Stimulated activated CD4-positive, alpha-beta T cell treated with anti-CD3 and anti-CD28 coated beads, Interleukin-4, amount 100 ng/mL, for 48 hours (primary cell): ENCODE measurements around the gene KATNB1.
"Not testable (repeated sequence)": the region's sequence is repeated elsewhere in the genome, so short reads cannot be mapped to it uniquely, and the experiment has no call there.

ENCODE experiments used
- DNase-seq, 2 donors: peaks; one replicate each; pipeline ENCODE4 v3.0.0-alpha.2; 2020; ENCODE audit warnings: low read depth in 2 of 2

Gene KATNB1

DNA sequence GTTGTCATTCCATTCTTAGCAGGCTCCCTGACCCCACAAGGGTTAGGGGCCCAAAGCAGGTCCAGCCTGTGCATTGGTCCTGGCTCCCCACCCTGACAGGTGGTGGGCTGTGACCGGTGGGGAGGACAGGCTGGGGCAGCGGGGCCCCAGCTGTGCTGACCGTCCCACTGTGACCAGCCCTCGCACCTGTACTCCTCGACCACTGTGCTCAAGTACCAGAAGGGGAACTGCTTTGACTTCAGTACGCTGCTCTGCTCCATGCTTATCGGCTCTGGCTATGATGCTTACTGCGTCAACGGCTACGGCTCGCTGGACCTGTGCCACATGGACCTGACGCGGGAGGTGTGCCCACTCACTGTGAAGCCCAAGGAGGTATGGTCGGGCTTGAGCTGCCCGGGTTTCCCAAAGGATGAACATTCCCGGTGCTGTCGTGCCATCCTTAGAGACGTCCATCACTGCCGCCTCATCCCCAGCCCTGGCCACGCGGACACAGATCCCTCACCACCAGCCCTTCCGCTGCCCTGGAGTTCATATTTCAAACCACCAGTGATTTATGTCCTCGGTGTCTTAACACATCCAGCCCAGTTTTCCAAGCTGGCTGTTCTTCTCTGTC is 33.7 kb upstream of the KATNB1 start:
- DNase-seq: no peak

DNA sequence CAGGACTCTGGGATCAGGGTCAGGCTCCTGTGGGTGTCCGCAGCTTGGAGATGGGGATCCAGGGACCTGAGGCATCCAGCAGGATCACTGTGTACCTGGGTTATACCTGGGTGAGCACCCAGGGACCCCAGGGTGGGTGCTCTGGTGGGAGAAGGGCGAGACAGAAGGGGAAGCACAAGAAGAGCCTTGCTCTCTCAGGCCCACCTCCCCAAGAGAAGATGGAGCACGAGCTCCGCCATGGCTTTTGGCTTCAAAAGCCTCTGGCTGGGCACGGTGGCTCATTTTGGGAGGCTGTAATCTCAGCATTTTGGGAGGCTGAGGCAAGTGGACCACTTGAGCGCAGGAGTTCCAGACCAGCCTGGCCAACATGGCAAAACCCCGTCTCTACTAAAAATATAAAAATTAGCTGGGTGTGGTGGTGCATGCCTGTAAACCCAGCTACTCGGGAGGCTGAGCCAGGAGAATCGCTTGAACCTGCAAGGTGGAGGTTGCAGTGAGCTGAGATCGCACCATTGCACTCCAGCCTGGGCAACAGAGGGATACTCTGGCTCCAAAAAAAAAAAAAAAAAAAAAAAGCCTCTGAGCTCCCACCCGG is 32.1 kb upstream of the KATNB1 start:
- no peak for DNase-seq

DNA sequence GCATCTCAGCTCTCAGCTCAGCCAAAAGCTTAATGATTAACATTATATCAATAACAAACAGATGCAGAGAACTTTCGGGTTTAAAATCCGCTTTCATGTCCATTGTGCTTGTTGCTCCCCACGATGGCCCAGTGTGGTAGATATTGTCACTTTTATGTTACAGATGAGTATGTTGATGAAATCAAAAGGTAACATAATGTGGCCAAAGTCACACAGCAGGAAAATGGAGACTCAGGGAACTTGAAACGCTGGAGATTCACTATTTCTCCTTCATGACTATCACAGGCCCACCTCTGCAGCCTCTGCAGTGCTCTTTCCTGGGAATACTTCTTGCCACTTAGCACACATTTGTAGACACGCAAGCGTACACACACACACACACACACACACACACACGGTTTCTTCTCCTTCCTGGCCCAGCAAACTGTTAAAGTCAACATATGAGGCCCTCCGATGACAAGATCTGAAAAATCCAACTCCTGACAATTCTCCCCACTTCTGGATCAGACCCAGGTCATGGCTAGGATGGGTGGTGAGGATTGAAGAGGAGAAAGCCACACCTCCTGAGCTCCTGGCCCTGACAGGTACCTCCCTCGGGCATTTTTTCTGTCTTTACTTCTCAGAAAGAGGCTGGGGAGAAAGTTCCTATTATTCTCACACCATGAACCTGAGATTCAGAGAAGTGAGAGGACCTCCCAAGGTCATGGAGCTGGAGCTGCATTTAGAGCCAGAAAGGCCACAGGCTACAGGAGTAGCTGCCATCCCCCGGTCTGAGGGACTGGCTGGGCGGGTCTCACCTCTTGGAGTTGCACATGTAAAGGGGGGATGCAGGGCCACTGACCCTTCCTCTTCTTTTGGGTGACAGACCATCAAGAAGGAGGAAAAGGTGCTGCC is 31.3 kb upstream of the KATNB1 start:
- no peak for DNase-seq

DNA sequence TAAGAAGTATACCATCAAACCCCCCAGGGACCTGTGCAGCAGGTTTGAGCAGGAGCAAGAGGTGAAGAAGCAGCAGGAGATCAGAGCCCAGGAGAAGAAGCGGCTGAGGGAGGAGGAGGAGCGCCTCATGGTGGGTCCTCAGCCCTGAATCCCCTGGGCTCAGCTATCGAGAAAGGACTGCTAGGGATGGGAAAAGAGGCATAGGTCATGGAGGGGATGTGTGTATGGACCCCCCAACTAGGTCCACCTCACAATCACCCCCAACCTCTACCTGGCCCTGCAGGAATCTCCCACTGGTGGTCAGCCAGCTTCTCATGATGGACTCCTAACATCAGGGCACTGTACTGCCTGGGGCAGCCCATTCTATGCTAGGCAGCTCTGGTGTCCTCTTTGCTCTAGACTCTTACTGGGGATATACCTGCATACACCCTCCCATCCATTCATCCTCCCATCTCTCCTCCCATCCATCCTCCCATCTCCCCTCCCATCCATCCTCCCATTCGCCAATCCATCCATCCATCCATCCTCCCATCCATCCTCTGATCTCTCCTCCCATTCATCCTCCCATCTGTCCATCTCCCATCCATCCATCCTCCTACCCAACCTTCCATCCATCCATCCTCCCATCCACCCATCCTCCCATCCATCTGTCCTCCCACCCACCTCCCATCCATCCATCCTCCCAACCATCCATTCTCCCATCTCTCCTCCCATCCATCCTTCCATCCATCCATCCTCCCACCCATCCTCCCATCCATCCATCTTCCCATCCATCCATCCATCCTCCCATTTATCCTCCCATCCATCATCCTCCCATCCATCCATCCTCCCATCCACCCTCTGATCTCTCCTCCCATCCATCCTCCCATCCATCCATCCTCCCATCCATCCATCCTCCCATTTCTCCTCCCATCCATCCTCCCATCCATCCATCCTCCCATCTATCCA is 30.4 kb upstream of the KATNB1 start:
- no peak for DNase-seq

DNA sequence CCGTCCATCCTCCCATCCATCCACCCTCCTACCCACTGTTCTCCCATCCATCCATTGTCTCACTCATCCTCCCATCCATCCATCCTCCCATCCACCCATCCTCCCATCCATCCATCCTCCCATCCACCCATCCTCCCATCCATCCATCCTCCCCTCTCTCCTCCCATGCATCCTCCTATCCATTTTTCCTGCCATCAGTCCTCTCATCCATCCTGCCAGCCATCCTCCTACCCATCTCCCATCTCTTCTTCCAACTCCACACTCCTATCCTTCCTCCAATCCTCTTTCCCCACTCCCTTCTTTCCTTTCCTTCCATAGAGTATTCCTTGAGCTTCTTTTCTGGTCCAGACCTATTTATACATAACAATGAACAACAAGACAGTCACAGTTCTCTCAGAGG is 28.9 kb upstream of the KATNB1 start:
- no peak for DNase-seq

DNA sequence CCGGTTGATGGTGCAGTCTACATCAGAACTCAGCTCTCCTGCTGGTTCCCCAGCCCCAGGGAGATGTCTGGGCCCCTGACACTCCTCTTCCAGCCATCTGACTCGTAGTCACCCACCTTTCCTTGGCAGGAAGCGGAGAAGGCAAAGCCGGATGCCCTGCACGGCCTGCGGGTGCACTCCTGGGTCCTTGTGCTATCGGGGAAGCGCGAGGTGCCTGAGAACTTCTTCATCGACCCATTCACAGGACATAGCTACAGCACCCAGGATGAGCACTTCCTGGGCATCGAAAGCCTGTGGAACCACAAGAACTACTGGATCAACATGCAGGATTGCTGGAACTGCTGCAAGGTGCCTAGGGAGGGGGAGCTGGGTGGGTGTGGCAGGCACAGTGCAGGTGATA is 28.2 kb upstream of the KATNB1 start:
- DNase-seq: no peak

DNA sequence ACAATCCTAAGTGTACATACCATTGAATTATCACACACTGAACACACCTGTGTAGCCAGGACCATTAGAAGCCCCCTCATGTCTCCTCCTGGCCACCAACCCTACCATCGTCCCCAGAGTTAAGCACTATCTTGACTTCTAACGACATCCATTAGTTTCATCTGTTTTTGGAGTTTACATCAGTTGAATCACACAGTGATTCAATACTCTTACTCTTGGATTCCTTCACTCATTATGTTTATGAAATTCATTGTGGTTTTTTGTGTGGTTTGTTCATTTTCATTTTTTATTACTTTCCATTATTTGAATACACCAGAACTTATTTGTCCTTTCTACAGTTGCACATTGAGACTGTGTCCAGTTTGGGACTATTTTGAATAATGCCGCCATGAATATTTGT is 27.4 kb upstream of the KATNB1 start:
- no peak for DNase-seq

DNA sequence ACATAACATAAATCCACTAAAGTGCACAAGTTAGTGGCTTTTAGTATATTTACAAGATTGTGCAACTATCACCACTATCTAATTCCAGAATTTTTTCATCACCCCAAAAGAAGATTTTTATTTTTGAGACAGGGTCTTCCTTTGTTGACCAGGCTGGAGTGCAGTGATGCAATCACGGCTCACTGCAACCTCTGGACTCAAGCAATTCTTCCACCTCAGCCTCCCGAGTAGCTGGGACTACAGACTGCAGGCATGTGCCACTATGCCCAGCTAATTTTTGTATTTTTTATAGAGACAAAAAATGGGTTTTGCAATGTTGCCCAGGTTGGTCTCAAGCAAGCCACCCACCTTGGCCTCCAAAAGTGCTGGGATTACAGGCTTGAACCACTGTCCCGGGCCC is 25.9 kb upstream of the KATNB1 start:
- DNase-seq: no peak

DNA sequence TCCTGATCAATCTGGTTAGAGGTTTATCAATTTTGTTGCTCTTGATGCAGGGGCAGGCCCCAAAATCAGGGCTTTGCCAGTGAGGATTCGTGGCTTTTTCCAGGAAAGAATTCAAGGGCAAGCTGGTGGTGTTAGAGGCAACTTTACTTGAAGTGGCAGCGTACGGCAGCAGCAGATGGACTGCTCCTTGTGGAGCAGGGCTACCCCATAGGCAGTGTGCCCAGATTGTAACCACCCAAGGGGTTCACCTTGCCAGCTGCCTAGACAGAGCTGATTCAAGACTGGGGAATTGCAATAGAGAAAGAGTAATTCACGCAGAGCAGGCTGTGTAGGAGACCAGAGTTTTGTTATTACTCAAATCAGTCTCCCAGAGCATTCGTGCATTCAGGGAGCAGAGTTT is 24.2 kb upstream of the KATNB1 start:
- no peak for DNase-seq

DNA sequence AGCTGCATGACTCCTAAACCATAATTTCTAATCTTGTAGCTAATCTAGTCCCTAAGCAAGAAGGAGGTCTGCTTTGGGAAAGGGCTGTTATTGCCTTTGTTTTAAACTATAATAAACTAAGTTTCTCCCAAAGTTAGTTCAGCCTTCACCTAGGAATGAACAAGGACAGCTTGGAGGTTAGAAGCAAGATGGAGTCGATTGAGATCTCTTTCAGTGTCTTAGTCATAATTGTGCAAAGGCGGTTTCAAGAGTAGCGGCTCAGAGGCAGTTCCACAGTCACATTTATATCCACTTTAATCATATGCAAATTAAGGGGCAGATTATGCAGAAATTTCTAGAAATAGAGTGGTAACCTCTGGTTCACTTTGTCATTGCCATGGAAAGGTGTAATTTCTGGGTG is 23.6 kb upstream of the KATNB1 start:
- DNase-seq: no peak

DNA sequence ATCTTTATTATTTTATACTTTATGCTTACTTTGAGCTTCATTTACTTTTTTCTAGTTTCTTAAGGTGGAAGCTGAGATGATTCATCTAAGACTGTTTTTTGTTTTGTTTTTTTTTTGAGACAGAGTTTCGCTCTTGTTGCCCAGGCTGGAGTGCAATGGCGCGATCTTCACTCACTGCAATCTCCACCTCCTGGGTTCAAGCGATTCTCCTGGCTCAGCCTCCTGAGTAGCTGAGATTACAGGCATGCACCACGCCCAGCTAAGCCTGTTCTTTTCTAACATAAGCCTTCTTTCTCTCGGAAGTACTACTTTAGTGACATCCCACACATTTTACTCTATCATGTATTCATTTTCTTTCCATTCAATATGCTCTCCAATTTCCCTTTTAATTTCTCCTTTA is 23.0 kb upstream of the KATNB1 start:
- not testable (repeated sequence) for DNase-seq

DNA sequence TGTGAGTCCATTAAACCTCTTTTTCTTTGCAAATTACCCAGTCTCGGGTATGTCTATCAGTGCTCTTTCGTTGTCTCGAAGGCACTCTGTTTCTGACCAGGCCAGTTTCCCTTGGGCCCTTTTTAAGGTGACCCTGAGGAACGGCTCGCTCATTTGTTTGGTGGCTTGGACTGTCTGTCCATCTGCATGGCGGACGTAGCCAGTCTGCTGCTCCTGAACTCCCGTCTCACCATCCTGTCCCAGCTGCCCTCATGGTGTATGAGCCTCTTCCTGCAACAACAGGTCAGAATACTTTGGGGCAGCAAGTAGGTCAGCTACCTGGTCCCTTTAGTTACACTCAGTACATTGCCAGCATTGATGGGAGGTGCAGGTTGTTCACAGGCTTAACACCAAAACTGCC is 22.0 kb upstream of the KATNB1 start:
- DNase-seq: no peak

DNA sequence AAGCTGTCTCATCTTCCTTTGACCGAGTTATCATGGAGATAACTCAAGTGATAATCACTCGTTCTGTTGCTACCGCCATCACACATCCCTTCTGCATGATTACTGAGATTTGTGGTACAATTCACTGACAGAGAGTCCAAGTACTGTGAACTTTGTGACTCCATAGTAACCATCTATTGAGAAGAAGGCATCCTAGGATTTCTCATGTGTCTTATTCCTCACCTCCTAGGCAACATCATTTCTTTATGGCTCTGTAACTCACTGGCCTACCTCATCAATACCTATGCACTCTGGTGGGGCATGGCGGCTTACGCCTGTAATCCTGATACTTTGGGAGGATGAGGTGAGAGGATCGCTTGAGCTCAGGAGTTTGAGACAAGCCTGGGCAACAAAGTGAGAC is 21.5 kb upstream of the KATNB1 start:
- DNase-seq: no peak

DNA sequence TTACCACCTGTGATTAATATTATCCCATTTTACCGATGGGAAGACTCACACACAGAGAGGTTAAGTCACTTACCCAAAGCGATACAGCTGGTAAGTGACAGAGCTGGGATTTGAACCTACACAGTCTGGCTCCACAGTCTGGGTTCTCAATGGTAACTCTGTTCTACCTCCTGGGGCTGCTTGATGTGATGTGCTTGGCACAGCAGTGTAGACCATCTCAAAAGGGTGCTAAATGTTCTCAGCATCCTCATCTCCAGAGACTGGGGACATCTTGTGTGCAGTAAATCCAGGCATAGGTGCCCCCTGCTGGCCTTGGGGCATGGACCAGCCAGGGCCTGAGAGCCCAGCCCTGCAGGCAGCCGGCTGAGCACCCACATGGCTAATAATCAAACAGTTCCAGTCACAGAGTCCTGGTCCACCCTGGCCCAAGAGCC is 15.4 kb upstream of the KATNB1 start:
- peak in 1 of 2 donors; percentile 36 for DNase-seq

DNA sequence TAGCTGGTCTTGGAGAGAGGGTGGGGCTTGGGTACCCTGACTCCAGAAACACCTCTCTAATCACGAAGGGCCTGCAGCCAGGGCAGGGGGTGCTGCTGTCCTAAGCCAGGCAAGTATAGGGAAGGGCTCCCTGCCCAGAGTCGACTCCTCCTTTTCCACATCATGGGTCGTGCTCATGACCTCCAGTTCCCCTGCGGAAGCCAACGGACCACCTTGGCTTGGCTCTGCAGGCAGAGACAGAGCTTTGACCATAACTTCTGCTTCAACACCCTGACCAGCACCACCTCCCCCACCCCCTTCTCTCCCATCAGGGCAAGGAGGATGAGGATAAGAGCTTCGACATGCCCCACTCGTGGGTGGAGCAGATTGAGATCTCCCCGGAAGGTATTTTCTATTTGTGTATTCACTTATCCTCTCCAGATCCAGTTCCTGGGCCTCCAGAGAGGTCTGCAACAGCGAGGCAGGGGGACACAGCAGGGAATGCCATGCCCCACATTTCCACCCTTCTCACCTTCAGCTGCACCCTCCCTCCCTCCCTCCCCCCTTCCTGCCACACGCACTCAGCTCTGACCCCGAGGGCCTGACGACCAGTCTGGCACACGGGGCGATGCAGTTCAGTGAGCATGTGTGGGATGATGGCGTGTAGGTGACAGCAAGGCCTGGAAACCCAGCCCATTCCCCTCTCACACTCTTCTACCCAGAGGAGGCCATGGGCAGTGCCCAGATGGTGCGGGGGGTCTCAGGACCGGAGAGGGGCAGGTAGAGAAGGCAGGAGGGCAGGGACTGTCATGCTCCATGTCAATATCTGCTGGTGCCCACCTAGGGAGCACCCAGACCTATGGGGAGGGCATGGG is 14.0 kb upstream of the KATNB1 start:
- no peak for DNase-seq

DNA sequence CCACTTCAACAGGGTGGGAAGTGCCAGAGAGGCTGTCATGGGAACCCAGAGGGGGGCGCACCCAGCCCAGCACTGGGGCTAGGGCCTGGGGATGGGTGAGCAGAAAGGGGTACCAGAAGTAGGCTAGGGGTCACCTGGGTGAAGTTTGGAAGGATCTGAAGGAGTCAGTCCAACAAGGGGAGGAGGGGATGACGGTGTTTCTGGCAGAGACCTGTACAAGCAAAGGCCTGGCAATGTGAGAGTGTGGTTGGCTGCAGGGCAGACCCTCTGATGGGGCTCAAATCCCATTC is 13.4 kb upstream of the KATNB1 start:
- no peak for DNase-seq

DNA sequence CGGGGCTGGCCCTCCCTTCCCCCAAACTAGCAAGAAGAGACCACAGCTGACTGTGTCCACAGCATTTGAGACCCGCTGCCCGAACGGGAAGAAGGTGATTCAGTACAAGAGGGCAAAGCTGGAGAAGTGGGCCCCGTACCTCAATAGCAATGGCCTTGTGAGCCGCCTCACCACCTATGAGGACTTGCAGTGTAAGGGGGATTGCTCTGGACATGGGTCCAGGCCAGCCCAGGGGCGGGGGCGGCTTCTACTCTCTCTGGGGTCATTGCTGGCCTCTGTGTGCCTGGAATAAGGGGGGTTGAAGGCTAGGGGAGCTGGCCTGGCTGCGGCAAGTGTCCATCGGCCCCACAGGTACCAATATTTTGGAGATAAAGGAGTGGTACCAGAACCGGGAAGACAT is 12.9 kb upstream of the KATNB1 start:
- no peak for DNase-seq

DNA sequence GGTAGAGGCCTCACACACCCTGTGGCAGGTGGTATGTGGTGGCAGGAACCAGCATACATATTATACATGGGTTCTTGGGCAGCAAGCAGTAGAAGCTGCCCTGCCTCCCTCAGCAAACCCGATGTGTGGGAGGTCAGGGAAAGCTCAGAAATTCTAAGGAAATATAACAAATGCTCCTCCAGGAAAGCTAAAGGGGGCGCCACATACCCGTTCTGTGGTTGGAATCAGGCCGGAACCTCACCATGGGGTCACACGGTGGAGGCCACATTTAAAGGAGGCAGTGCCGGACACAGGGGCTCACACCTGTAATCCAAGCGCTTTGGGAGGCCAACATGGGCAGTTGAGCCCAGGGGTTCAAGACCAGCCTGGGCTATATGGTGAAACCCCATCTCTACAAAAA is 12.4 kb upstream of the KATNB1 start:
- no peak for DNase-seq

DNA sequence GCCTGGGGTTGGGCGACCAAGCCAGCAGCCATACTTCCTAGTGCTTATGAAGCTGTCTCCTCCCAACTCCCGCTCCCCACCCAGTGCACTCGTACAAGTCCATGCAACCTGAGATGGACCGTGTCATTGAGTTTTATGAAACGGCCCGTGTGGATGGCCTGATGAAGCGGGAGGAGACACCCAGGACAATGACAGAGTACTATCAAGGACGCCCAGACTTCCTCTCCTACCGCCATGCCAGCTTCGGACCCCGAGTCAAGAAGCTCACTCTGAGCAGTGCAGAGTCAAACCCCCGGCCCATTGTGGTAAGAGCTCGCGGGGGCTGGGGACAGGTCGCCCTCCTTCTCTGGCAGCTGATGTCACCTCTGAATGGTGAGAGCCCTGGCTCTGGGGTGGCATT is 11.0 kb upstream of the KATNB1 start:
- no peak for DNase-seq

DNA sequence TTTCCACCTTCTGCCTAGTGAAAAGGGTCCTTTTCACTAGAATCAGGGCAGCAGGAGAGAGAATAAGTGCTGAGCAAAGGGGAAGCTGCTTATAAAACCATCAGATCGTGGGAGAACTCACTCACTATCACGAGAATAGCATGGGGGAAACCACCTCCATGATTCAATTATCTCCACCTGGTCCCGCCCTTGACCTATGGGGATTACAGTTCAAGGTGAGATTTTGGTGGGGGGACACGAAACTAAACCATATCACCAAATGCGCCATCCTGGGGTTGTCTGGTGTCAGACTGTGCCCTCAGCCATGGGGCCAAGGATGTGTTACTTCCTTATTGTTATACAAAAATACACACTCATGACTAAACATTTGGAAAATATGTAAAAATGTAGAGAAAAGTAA is 10.4 kb upstream of the KATNB1 start:
- no peak for DNase-seq

DNA sequence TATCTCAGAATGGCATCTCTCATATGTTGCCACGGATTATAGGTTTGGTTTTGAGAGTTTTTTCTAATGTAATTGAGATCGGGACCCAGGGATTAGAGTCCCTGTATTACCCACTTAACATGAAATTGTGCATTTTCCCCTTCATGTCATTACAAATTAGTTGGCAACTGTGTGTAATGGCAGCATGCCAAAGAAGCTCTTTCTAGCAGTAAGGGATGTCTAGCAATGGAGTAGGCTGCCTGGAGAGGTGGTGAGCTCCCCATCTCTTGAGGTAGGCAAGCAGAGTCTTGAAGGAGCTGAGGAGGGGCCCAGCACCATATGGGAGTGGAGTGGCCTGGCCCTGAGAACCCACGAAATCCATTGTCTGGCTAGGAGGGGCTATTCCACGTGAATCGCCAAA is 10.0 kb upstream of the KATNB1 start:
- DNase-seq: no peak
